Hindlimb muscle (tissue), 1 donor: ENCODE results near the gene ADAMTSL1. TPM values are rescaled to one million over a fixed set of nuclear protein-coding genes. Genes with fewer than 3 reads are reported as not detected.

Source experiments
- DNase-seq: peaks from one replicate; pipeline ENCODE4 v3.0.0-alpha.2; 2013
- polyA plus RNA-seq: library from polyadenylated mRNA; unstranded; fragments of 120-200 nt; gene quantifications from one replicate; pipeline ENCODE4 v1.2.1, GENCODE V29; 2013; ENCODE audit not compliant: insufficient read length

The ADAMTSL1 gene
- polyA plus RNA-seq, 1 donor = 20.7 TPM

DNA sequence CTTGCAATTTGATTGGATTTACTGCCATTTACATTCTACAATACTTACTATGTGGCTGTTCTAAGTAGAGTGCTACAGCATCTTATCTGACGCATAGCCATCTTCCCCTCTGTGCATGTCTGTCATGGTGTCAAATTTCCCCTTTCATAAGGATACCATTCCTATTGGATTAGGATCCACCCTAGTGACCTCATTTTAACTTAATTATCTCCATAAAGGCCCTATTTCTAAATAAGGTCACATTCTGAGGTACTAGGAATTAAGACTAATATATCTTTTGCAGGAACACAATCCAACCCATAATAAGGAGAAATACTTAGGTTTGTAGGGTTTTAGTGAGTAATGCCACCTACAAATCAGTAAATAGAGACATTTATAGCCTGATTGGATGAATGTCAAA is 268.0 kb downstream of the ADAMTSL1 start:
- no peak for DNase-seq

DNA sequence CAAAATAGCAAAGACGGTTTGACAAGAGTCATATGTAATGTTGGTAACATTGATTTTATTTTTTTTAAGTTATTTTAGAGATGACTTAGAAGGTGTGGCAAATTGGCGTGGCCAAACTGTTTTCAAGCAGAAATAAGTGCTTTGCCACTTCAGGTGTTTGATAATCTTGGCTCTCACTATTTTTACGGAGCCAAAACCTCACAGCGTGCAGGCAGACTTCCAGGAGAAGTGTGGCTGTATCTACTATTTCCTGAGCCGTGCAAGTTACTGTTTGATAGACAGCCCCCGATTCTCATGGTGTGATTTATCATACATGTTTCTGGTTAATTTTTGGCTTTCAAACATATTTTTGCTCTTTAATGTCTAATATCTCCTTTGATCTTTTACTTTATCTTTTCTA is 269.5 kb downstream of the ADAMTSL1 start:
- DNase-seq = no peak

DNA sequence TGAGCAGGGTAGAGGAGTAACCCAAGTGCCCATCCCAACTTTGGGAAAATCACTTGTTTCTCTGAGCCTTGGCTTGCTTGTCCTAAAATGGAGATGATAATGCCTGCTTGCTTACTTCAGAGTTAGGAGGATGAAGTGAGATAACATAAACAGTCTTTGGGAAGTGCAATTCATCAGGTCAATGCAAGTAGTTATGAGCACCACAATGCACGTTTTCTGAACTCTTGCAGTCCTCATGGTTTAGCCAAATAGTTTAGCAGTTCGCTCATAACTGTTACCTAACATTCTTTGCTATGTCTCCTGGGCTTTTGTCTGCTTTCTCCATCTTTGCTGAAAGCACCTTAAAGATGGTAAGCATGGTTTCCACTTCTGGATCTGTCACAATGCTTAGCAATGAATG is 270.0 kb downstream of the ADAMTSL1 start:
- DNase-seq = no peak

DNA sequence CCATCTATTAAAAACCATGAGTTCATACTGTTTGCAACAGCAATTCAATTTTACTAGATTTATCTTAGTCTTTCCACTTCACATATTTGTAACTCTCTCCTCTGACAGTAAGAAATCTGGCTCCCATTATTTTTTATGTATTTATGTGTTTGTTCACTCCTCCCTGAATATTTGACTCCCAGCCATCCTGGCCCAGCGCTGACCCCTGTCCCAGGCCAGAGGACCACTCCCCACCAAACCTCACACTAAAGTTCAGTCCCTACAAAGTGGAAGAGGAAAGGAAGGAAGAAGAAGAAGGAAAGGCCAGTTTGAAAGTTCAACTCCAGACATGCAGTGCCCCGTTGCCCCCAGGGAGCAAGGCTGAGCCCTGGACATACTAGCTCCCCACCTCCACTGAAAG is 271.8 kb downstream of the ADAMTSL1 start:
- DNase-seq = no peak

DNA sequence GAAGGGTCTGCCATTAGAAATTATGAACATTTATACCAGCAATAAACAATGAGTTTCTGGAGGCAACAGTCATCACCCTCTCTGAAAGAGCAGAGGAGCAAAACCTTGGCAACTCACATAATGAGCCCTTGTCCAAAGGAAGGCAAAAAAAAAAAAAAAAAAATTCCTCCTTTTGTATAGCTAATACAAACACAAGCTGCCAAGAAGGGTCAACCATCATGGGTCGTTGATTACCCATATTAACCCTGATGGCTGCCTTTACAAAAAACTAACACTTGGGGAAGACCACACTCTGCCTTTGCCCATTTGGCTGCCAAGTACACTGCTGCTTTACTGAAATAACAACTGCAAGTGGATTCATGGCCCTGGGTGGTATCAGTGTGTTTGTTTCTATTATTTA is 272.7 kb downstream of the ADAMTSL1 start:
- DNase-seq = no peak

DNA sequence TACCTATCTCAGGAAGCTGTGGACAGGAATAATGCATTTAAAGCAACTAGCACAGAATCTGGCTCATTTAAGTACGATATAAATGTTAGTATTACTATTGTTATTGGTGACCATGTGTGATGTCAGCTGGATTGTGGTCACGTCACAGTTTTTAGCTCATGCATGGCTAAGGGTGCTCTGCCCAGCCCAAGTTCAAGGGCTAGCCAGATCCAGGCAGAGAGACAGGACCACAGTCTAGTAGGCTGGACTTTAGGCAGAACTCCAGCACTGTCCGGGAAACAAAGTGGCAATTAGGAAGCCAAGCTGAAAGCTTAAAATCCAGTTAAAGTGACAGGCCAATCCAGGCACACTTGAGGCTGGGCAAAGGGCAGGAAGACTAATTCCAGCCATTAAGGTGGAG is 273.6 kb downstream of the ADAMTSL1 start:
- DNase-seq = no peak

DNA sequence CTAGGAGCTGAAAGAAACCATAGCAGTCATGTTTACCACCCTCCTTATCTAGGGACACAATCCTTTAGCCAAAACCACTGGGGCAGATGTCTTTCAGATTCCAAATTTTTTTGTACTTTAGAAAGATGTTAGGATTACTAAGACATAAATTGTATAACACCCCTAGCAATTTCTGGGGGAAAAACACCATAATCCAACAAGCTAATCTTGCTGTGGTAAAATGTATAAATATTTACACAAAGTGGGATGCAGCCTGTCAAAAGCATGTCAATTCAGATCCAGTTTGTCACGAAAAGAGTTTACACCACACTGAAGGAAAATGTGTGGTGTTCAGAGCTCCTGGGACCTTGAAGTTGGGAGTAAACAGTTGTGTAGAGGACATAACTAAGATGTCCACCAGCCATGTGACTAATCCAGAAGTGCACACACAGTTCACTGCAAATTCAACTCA is 274.3 kb downstream of the ADAMTSL1 start:
- no peak for DNase-seq

DNA sequence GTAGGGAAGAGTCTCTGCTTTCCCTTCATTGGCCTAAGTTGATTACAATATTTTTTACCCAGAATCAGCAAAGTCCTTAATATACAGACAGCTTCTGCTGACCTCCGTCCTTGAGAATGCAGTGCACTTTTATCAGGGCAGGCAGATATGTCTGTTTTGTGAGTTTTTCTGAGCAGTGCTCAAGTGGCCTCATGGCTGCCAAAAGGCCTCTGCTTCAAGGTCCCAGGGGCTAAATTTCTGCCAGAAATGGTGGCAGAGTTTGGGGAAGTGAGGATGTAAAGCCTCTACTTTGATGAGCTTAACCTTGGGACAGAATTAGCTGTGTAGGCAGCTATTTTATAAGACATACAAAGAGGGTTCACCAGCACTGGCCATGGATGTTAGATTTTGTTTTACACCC is 275.8 kb downstream of the ADAMTSL1 start:
- no peak for DNase-seq

DNA sequence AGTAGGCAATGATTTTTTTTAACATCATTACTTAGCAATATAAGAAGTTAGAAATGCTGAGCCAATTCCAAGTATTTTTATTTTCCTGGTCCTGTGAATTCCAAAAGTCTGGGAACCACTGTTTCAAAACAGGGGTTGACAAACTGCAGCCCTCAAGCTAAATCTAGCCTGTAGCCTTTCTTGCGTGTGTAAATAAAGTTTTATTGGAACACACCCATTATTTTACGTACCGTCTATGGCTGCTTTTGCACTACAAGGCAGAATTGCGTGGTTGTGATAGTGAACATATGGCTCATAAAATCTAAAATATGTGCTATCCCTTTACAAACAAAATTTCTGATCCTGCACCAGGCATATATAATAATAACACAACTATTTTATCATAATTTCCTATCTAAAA is 280.0 kb downstream of the ADAMTSL1 start:
- no peak for DNase-seq

DNA sequence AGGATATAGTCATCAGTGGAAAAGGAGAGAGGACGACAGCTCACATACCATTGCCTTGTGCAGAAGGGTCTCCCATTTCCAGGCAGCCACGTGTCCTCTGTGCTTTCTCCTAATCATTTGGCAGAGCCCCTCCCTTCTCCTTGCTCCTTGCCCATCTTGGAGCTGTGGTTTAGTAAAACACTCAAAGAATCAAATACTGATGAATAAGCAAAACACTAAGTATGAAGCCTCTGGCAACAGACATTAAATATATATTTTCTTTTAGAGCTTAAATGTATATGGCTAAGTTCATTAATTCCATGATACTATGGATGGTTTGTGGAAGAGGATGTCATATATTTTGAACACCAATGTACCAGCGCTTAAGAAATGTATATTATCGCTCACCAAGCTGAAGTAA is 280.6 kb downstream of the ADAMTSL1 start:
- DNase-seq = no peak

DNA sequence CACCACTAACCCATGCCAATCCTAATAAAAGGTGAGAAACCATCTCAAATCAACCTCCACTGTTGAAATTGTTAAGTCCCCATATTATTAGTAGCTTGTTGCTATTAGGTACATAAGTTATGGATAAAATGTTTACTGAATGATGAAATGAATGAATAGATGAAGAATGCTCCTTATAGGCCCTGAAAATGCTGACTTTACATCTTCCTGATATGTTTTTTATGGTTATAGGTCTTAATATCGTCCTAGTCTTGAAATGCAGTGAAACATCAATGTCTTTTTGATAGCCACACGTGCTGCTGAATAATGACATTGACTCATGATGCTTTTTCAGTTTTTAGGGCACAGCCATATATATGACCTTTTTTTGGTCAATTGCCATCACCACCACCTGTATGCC is 281.3 kb downstream of the ADAMTSL1 start:
- DNase-seq = no peak

DNA sequence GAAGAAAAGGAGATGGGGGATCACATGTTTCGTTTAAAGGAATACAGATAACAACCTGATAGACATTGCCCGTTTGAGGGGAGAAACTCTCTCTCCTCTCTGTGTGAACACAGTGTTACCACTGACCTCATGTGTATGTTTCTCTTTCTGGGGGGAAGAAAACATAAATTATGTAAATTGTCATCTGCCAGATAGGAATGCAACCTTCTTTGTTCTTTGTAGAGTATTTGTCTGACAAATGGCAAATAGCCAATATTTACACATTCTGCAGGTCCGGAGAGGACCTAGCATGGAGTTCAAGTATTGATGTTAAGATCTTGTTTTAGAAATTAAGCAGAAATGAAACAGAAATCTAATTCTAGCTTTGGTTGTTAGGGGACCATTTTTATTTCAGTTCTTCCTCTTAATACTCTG is 282.8 kb downstream of the ADAMTSL1 start:
- DNase-seq = no peak

DNA sequence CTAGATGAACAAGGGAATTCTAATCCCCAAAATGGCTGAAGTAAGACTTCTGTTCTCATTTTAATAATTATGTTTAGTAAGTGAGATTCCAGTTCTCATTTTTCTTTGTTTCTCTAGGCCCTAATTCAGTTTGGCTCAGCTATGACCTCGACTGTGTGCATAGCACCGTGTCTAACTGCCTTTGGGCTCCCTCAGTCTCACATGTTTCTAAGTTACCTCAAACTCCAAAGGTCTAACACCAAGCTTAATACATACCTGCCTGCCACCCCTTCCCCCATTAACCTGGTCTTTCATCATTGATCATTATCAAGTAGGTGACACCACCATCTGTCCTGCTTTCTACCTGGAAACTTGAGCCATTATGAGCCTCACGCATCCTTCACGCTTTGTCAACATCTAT is 285.9 kb downstream of the ADAMTSL1 start:
- no peak for DNase-seq

DNA sequence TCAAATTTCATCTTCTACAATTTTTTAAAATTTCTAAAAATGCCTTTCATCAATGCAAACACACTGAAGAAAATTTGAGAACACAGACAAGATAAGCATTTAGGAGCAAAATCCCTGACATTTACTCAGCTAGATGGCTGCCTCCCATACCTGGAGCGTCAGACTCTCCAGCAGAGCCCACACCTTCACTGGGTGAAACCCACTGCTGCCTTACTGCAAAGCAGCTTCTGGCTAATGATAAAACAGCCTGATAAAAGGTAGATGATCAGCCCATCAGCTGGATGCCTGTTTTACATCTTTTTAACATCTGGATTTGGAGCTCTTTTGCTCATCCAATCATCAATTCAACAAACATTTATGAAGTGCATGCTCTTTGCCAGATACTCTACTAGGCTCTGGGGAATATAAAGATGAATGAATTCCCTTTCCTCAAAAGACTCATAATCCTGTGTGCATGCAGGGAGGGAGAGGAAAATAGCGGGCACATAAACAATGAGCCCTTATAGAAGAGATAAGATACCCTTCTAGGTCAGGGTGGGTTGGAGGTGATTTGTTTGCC is 287.9 kb downstream of the ADAMTSL1 start:
- no peak for DNase-seq

DNA sequence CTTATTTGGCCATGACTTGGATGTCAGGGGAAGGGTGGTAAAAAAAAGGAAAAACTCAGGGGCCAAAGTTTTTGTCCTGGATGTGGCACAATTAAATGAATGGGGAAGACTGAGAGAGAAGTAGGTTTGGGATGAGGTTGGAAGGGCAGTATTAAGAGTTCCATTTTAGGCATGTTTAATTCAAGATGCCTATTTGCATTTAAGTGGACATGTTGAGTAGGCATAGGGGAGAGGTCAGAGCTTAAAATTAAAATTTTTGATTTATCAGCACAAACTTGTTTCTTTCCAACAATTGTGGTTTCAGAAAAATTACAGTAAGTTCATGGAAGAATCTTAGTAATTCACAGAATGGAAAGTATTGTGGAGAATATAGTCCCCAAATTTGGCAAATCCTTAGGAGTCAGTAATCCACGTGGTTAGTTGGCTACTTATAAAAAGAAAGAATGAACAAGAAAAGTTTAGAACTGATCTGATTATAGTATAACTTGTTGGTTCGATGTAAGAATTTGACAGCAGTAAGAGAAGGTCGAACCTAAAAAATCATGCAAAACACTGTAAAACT is 293.1 kb downstream of the ADAMTSL1 start:
- no peak for DNase-seq

DNA sequence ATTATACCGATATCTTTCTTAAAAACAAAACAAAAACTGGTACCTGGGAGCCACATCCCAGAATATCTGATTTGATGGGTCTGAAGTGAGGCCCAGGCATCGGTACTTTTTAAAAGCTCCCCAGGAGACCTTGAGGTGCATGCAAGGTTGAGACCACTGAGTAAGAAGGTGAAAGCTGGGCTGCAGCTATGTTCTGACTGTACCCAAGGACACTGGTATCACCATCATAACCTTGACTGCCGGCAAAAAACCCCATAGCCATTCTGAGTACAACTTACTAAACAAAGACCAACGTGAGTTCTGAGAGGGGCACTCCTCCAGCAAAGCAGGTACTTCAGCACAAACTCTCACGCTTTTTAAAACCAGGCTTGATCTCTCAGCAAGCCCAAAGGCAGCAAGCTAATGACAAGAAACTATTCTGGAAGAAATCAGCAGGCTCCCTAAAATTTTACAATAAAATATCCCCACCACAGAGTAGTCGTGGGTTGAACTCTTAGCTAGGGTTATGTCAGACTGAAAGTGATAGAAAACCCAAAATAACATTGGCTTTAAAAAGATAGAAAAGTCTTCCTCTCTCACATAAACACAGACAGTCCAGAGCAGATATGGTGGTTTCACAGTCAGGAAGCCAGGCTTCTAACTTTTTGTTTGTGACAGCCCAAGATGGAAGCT is 295.1 kb downstream of the ADAMTSL1 start:
- DNase-seq = no peak

DNA sequence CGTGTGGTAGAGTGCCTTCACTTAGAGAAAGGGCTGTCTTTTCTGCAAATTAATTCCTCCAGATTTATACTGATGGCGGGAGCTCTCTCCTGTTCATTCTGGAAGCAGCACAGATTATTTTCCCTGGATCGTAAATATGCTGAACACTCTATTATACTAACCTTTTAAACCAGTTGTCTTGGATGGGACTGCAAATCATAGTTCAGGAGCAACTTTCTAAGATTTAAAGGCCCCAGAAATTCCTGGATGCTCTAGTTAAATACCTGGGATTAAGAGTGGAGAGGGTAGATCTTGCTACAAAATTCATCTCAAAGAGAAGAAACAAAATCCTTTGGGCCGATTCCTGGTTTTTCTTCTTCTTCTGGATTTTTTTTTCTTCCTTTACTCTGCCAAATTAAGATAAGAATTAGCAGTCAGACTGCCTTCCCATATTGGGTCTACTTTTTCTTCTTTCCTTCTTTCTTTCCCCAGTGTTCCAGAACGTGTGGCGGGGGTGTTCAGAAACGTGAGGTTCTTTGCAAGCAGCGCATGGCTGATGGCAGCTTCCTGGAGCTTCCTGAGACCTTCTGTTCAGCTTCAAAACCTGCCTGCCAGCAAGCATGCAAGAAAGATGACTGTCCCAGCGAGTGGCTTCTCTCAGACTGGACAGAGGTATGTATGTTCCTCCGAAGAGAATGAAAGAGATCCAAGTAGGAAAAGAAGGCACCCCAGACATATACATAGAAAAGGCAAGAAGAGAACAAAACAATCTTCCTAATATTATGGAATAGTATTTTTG is 296.4 kb downstream of the ADAMTSL1 start:
- DNase-seq = no peak

DNA sequence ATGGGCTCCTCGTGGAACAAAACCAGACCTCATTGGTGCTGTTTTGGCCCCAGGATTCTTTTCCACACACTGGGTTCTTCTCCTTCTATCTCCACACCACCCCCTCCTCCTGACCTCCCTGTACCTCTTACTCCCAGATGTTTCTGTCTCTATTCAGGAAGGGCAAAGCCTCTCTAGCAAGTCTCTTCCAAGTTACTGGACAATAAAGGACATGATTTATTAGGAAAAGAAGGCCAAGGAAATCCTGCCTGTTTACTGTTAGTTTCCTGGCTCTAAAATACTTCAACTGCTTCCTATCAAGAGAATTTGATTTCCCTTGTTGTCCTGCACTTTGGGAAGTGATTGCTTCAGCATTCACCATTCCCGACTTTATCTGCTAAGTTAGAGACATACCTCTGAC is 297.1 kb downstream of the ADAMTSL1 start:
- peak; percentile 37 for DNase-seq

DNA sequence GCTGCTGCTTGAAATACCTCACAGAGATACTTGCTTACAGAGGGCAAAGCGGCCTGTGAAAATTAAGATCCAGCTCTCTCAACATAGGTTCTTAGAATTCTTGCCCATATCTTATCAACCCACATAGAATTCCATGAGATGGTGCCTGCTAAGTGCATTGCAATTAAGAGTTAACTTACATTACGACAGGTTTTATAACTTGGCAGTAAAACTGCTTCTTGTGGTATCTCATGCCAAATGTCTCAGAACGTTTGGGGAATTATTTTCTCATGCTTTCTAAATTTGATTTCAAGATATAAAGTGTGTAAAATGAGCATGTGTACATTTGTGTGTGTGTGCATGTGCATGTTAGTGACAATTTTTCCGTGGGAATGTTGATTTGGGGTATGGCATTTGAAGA is 297.8 kb downstream of the ADAMTSL1 start:
- DNase-seq = no peak

DNA sequence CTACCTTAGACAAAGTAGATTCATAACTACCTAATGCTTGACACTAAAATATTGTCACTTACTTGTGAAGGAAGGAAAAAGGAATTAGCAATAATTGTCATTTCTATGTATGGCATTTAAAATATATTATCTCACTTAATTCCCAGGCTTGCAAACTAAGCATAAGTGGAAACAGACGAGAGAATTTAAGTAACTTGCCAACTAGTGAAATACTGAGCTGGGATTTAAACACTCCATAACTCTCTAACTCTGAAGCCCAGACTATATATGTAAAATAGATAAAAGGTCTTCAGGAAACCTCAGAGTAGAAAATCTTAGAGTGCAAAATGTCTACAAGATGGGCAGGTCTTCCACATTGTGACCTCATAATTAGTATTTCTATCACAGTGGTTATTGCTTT is 301.3 kb downstream of the ADAMTSL1 start:
- no peak for DNase-seq

DNA sequence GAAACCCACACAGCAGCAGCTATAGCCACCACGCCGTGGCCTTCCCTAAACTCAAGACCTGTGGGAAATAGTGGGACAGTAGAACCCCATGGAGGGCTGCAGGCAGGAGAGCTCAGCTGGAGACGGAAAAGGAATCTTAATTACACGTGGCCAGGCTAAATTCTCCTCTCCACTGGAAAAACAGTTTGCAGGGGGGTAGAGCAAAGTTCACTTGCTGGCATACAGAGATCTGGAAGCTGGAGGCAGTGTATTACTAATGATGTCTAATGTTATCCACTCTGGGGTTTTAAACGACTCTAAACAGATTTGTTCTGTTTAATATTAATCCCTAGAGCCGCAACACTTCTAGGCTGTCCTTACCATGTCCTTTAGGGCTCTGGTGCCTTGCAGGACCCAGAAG is 302.0 kb downstream of the ADAMTSL1 start:
- DNase-seq = no peak

DNA sequence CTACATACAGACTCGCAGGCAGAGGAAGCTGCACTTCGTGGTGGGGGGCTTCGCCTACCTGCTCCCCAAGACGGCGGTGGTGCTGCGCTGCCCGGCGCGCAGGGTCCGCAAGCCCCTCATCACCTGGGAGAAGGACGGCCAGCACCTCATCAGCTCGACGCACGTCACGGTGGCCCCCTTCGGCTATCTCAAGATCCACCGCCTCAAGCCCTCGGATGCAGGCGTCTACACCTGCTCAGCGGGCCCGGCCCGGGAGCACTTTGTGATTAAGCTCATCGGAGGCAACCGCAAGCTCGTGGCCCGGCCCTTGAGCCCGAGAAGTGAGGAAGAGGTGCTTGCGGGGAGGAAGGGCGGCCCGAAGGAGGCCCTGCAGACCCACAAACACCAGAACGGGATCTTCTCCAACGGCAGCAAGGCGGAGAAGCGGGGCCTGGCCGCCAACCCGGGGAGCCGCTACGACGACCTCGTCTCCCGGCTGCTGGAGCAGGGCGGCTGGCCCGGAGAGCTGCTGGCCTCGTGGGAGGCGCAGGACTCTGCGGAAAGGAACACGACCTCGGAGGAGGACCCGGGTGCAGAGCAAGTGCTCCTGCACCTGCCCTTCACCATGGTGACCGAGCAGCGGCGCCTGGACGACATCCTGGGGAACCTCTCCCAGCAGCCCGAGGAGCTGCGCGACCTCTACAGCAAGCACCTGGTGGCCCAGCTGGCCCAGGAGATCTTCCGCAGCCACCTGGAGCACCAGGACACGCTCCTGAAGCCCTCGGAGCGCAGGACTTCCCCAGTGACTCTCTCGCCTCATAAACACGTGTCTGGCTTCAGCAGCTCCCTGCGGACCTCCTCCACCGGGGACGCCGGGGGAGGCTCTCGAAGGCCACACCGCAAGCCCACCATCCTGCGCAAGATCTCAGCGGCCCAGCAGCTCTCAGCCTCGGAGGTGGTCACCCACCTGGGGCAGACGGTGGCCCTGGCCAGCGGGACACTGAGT is 303.2 kb downstream of the ADAMTSL1 start:
- DNase-seq = no peak
